MM.1S (cell line): ENCODE measurements around the gene THOC1.

Experiments used
- DNase-seq: peaks from one replicate; pipeline ENCODE4 v3.0.0-alpha.2; 2015
- H2AFZ ChIP-seq: fragments of 300-600 bp; sonication (generic); 2 replicates; pipeline ENCODE4 v1.6.0; 2016; ENCODE audit warnings: antibody characterized with exemption, low read length
- H3F3A ChIP-seq: fragments of 300-600 bp; sonication (generic); 2 replicates; pipeline ENCODE4 v1.6.1; 2016; ENCODE audit warnings: mild to moderate bottlenecking, antibody characterized with exemption, low read length, moderate library complexity, mixed read lengths; ENCODE audit not compliant: insufficient read depth
- H3K27ac ChIP-seq: fragments of 300-600 bp; sonication (generic); 2 replicates; pipeline ENCODE4 v1.5.1; 2016; ENCODE audit warnings: mild to moderate bottlenecking, low read length
- H3K27me3 ChIP-seq: fragments of 300-600 bp; sonication (generic); replicated peaks from 2 replicates; pipeline ENCODE4 v1.6.0; 2016; ENCODE audit warnings: low read length; ENCODE audit not compliant: insufficient read depth
- H3K36me3 ChIP-seq: fragments of 300-600 bp; sonication (generic); replicated peaks from 2 replicates; pipeline ENCODE4 v1.6.1; 2016; ENCODE audit warnings: mild to moderate bottlenecking, low read length, mixed read lengths; ENCODE audit not compliant: insufficient read depth
- H3K4me1 ChIP-seq: fragments of 300-600 bp; sonication (generic); 2 replicates; pipeline ENCODE4 v1.6.1; 2016; ENCODE audit warnings: low read length, mixed read lengths
- H3K4me2 ChIP-seq: fragments of 300-600 bp; sonication (generic); 2 replicates; pipeline ENCODE4 v1.6.0; 2016; ENCODE audit warnings: low read depth, low read length
- H3K4me3 ChIP-seq: fragments of 300-600 bp; sonication (generic); 2 replicates; pipeline ENCODE4 v1.5.1; 2016; ENCODE audit warnings: low read length, mixed read lengths
- H3K79me2 ChIP-seq: fragments of 300-600 bp; sonication (generic); 2 replicates; pipeline ENCODE4 v1.6.1; 2016; ENCODE audit warnings: mixed run types, low read length, mixed read lengths
- H3K9ac ChIP-seq: fragments of 300-600 bp; sonication (generic); 2 replicates; pipeline ENCODE4 v1.6.1; 2016; ENCODE audit warnings: low read length, mixed read lengths
- H3K9me2 ChIP-seq: fragments of 300-600 bp; sonication (generic); replicated peaks from 2 replicates; pipeline ENCODE4 v1.6.1; 2016; ENCODE audit warnings: mild to moderate bottlenecking, low read length, mixed read lengths; ENCODE audit not compliant: insufficient read depth
- H3K9me3 ChIP-seq: fragments of 300-600 bp; sonication (generic); replicated peaks from 2 replicates; pipeline ENCODE4 v1.6.1; 2016; ENCODE audit warnings: mild to moderate bottlenecking, low read length, mixed read lengths; ENCODE audit not compliant: insufficient read depth
- H4K20me1 ChIP-seq: fragments of 300-600 bp; sonication (generic); 2 replicates; pipeline ENCODE4 v1.6.1; 2016; ENCODE audit warnings: mild to moderate bottlenecking, low read length, moderate library complexity, mixed read lengths; ENCODE audit not compliant: insufficient read depth
- CTCF ChIP-seq: fragments of 300-600 bp; sonication (generic); IDR thresholded peaks from 2 replicates; pipeline ENCODE4 v1.5.1; 2016; ENCODE audit warnings: antibody characterized with exemption, low read length, mixed read lengths
- EZH2 ChIP-seq: fragments of 300-600 bp; sonication (generic); optimal IDR thresholded peaks from 2 replicates; pipeline ENCODE3; 2017; ENCODE audit warnings: low read depth, mild to moderate bottlenecking, antibody characterized with exemption, low read length, mixed read lengths
- EZH2phosphoT487 ChIP-seq: fragments of 300-600 bp; sonication (generic); IDR thresholded peaks from 2 replicates; pipeline ENCODE4 v1.6.1; 2018; ENCODE audit warnings: antibody characterized with exemption, low read length

The THOC1 gene

GRCh38 chr18:302097-302496 is 34.2 kb upstream of the THOC1 start:
- Histone ChIP-seq H3K4me1 (no peaks in the 10 kb centered on the region), H3K4me2 (no peak overlapping the region), H4K20me1 (no peaks in the 10 kb centered on the region)

GRCh38 chr18:297936-298335 is 30.1 kb upstream of the THOC1 start:
- no peak for DNase-seq
- H3K27me3 ChIP-seq, result no peaks in the 10 kb centered on the region

More at GRCh38 chr18:302097-302496, 34.2 kb upstream of the THOC1 start:
- H3K9ac ChIP-seq, result no peak overlapping the region
- H3K27me3 ChIP-seq, result no peaks in the 10 kb centered on the region
- no peaks in the 10 kb centered on the region for H3K9me3 ChIP-seq
- no peaks in the 10 kb centered on the region for H3F3A ChIP-seq
- no peak for TF ChIP-seq EZH2phosphoT487
- TF ChIP-seq CTCF, result no peak
- no peak overlapping the region for H2AFZ ChIP-seq
- no peaks in the 10 kb centered on the region for H3K9me2 ChIP-seq
- H3K4me3 ChIP-seq, result no peak overlapping the region
- no peaks in the 10 kb centered on the region for H3K36me3 ChIP-seq
- no peak overlapping the region for H3K27ac ChIP-seq
- no peak for DNase-seq
- H3K79me2 ChIP-seq, result no peaks in the 10 kb centered on the region

GRCh38 chr18:295756-296490 is 28.1 kb upstream of the THOC1 start:
- Histone ChIP-seq H3K9me3 (no peaks in the 10 kb centered on the region), H2AFZ (no peak overlapping the region), H3K27ac (no peak overlapping the region), H3K36me3 (no peaks in the 10 kb centered on the region), H3K79me2 (no peaks in the 10 kb centered on the region), H4K20me1 (no peaks in the 10 kb centered on the region), H3K4me1 (no peaks in the 10 kb centered on the region), H3F3A (no peaks in the 10 kb centered on the region), H3K4me3 (no peak overlapping the region), H3K4me2 (no peak overlapping the region), H3K9ac (no peak overlapping the region), H3K9me2 (no peaks in the 10 kb centered on the region), H3K27me3 (no peaks in the 10 kb centered on the region)
- TF ChIP-seq EZH2phosphoT487 (no peak), CTCF (no peak), EZH2 (no peak)
- DNase-seq, result no peak

More at GRCh38 chr18:297936-298335, 30.1 kb upstream of the THOC1 start:
- Histone ChIP-seq H3K9me3 (no peaks in the 10 kb centered on the region), H3K4me3 (no peak overlapping the region), H4K20me1 (no peaks in the 10 kb centered on the region), H3F3A (no peaks in the 10 kb centered on the region), H3K4me1 (no peaks in the 10 kb centered on the region), H3K9ac (no peak overlapping the region), H3K27ac (no peak overlapping the region), H3K36me3 (no peaks in the 10 kb centered on the region), H2AFZ (no peak overlapping the region), H3K79me2 (no peaks in the 10 kb centered on the region), H3K4me2 (no peak overlapping the region), H3K9me2 (no peaks in the 10 kb centered on the region)
- TF ChIP-seq CTCF (no peak), EZH2phosphoT487 (no peak), EZH2 (no peak)
